ENCODE results near the gene RRP36.

RRP36 gene

GRCh38 chr6:43032326-43032725 lies 10.9 kb downstream of the RRP36 start:
- no peaks in the 10 kb centered on the region for H3K79me2 ChIP-seq (ENCODE audit: insufficient read depth, low read length)
- H3K9me3 ChIP-seq (ENCODE audit: insufficient read depth, low read length), result no peaks in the 10 kb centered on the region
- no peak overlapping the region for H3K4me3 ChIP-seq (ENCODE audit: insufficient read depth, low read length, poor library complexity, severe bottlenecking)
- no peak overlapping the region for H3K27ac ChIP-seq (ENCODE audit: low read depth, low read length)
- H3K4me2 ChIP-seq (ENCODE audit: low read depth, low read length, poor library complexity, severe bottlenecking), result no peak overlapping the region
- no peaks in the 10 kb centered on the region for H3K27me3 ChIP-seq (ENCODE audit: low read length)
- no peaks in the 10 kb centered on the region for H4K20me1 ChIP-seq (ENCODE audit: low read depth, low read length)
- H3F3A ChIP-seq (ENCODE audit: insufficient read depth), result peaks cover 6% of the 10 kb centered on the region; the same call in 1 of the 2 replicates
- no peak overlapping the region for H2AFZ ChIP-seq (ENCODE audit: low read depth, low read length, severe bottlenecking)
- no peak overlapping the region for H3K9ac ChIP-seq (ENCODE audit: low read length)
- H3K9me2 ChIP-seq (replicated peaks; ENCODE audit: insufficient read depth, low read length), result no peaks in the 10 kb centered on the region
- H3K36me3 ChIP-seq (ENCODE audit: low read length), result peaks cover 21% of the 10 kb centered on the region
- TF ChIP-seq CTCF (IDR thresholded peaks at IDR 0.05; ENCODE audit: insufficient read depth, low read length, poor library complexity, severe bottlenecking), result no peak
- no peak for TF ChIP-seq EZH2phosphoT487 (conservative IDR thresholded peaks at IDR 0.05; ENCODE audit: low read length)

- Histone ChIP-seq H4K20me1 (ENCODE audit: low read depth, low read length) (no peaks in the 10 kb centered on the region), H3K27me3 (ENCODE audit: low read length) (no peaks in the 10 kb centered on the region), H3K9me2 (replicated peaks; ENCODE audit: insufficient read depth, low read length) (no peaks in the 10 kb centered on the region), H3K36me3 (ENCODE audit: low read length) (peaks cover 16% of the 10 kb centered on the region), H3K4me2 (ENCODE audit: low read depth, low read length, poor library complexity, severe bottlenecking) (no peak overlapping the region), H3F3A (ENCODE audit: insufficient read depth) (peaks cover 6% of the 10 kb centered on the region; the same call in 1 of the 2 replicates), H3K9me3 (ENCODE audit: insufficient read depth, low read length) (no peaks in the 10 kb centered on the region), H2AFZ (ENCODE audit: low read depth, low read length, severe bottlenecking) (no peak overlapping the region), H3K4me3 (ENCODE audit: insufficient read depth, low read length, poor library complexity, severe bottlenecking) (no peak overlapping the region), H3K9ac (ENCODE audit: low read length) (no peak overlapping the region), H3K27ac (ENCODE audit: low read depth, low read length) (no peak overlapping the region), H3K79me2 (ENCODE audit: insufficient read depth, low read length) (no peaks in the 10 kb centered on the region)
- TF ChIP-seq EZH2phosphoT487 (conservative IDR thresholded peaks at IDR 0.05; ENCODE audit: low read length) (no peak), CTCF (IDR thresholded peaks at IDR 0.05; ENCODE audit: insufficient read depth, low read length, poor library complexity, severe bottlenecking) (no peak)
Measured at GRCh38 chr6:43033496-43034189, 12.2 kb downstream of the RRP36 start.

- H3K4me3 ChIP-seq (ENCODE audit: insufficient read depth, low read length, poor library complexity, severe bottlenecking), result no peak overlapping the region
- H3K9me2 ChIP-seq (replicated peaks; ENCODE audit: insufficient read depth, low read length), result no peaks in the 10 kb centered on the region
- H3K4me2 ChIP-seq (ENCODE audit: low read depth, low read length, poor library complexity, severe bottlenecking), result no peak overlapping the region
- H3K36me3 ChIP-seq (ENCODE audit: low read length), result peaks cover 11% of the 10 kb centered on the region
- TF ChIP-seq CTCF (IDR thresholded peaks at IDR 0.05; ENCODE audit: insufficient read depth, low read length, poor library complexity, severe bottlenecking), result no peak
- no peak for TF ChIP-seq EZH2phosphoT487 (conservative IDR thresholded peaks at IDR 0.05; ENCODE audit: low read length)
- no peaks in the 10 kb centered on the region for H3K9me3 ChIP-seq (ENCODE audit: insufficient read depth, low read length)
- H2AFZ ChIP-seq (ENCODE audit: low read depth, low read length, severe bottlenecking), result no peak overlapping the region
- no peak overlapping the region for H3K9ac ChIP-seq (ENCODE audit: low read length)
- no peaks in the 10 kb centered on the region for H3K79me2 ChIP-seq (ENCODE audit: insufficient read depth, low read length)
- H4K20me1 ChIP-seq (ENCODE audit: low read depth, low read length), result no peaks in the 10 kb centered on the region
- no peak overlapping the region for H3K27ac ChIP-seq (ENCODE audit: low read depth, low read length)
- H3F3A ChIP-seq (ENCODE audit: insufficient read depth), result peaks cover 6% of the 10 kb centered on the region; the same call in 1 of the 2 replicates
- no peaks in the 10 kb centered on the region for H3K27me3 ChIP-seq (ENCODE audit: low read length)
Measured at GRCh38 chr6:43034190-43034525, 12.7 kb downstream of the RRP36 start.
